Stimulated activated CD8-positive, alpha-beta memory T cell treated with anti-CD3 and anti-CD28 coated beads, Interleukin-7, amount 100 ng/mL, for 24 hours (primary cell): Measurements from ENCODE around the gene OLFML2B.

ENCODE experiments used
- DNase-seq: peaks from one replicate; pipeline ENCODE4 v3.0.0-alpha.2; 2020; ENCODE audit warnings: low read depth

Gene OLFML2B

GRCh38 chr1:162006081-162006480, 17.6 kb downstream of the OLFML2B start:
- no peak for DNase-seq

- no peak for DNase-seq
These were observed 19.2 kb downstream of the OLFML2B start for GRCh38 chr1:162004441-162004950.

- DNase-seq = no peak
These were observed 19.8 kb downstream of the OLFML2B start for GRCh38 chr1:162003830-162004215.

GRCh38 chr1:162003061-162003829, 20.4 kb downstream of the OLFML2B start:
- no peak for DNase-seq

GRCh38 chr1:162000053-162000420, 23.6 kb downstream of the OLFML2B start:
- no peak for DNase-seq

- DNase-seq = no peak
These were observed 24.2 kb downstream of the OLFML2B start for GRCh38 chr1:161999301-162000052.

GRCh38 chr1:161998811-161999210, 24.9 kb downstream of the OLFML2B start:
- no peak for DNase-seq

- no peak for DNase-seq
These were observed 26.5 kb downstream of the OLFML2B start for GRCh38 chr1:161997152-161997551.

- DNase-seq = no peak
These were observed 29.4 kb downstream of the OLFML2B start for GRCh38 chr1:161994175-161994668.

- DNase-seq = no peak
These were observed 30.1 kb downstream of the OLFML2B start for GRCh38 chr1:161993576-161993975.

GRCh38 chr1:161989786-161990185, 33.9 kb downstream of the OLFML2B start:
- DNase-seq = no peak

- no peak for DNase-seq
These were observed 34.6 kb downstream of the OLFML2B start for GRCh38 chr1:161989108-161989507.

GRCh38 chr1:161988413-161988812, 35.3 kb downstream of the OLFML2B start:
- no peak for DNase-seq

- DNase-seq = no peak
These were observed 35.8 kb downstream of the OLFML2B start for GRCh38 chr1:161987872-161988271.

GRCh38 chr1:161987303-161987702, 36.4 kb downstream of the OLFML2B start:
- no peak for DNase-seq

GRCh38 chr1:161986328-161986727, 37.3 kb downstream of the OLFML2B start:
- no peak for DNase-seq

GRCh38 chr1:161985301-161985822, 38.3 kb downstream of the OLFML2B start:
- DNase-seq = no peak

GRCh38 chr1:161983725-161984124, 39.9 kb downstream of the OLFML2B start:
- DNase-seq = no peak

GRCh38 chr1:161982917-161983316, 40.8 kb downstream of the OLFML2B start:
- DNase-seq = no peak

- no peak for DNase-seq
These were observed 41.2 kb downstream of the OLFML2B start for GRCh38 chr1:161982507-161982895.

GRCh38 chr1:161981735-161982506, 41.7 kb downstream of the OLFML2B start:
- no peak for DNase-seq

GRCh38 chr1:161981126-161981525, 42.5 kb downstream of the OLFML2B start:
- DNase-seq = no peak
